Immature natural killer cell (primary cell): ENCODE measurements around the gene PBX1. TPM values are rescaled to one million over a fixed set of nuclear protein-coding genes. Genes with fewer than 3 reads are reported as not detected.

ENCODE experiments used
- DNase-seq, 3 donors: peaks; one replicate each; pipeline ENCODE4 v3.0.0; 2022; ENCODE audit warnings: mixed read lengths in 1 of 3
- H3K27ac Mint-ChIP-seq, 6 donors: one replicate each; pipeline ENCODE4 v1.8.0; 2020; ENCODE audit warnings: mixed read lengths in 6 of 6, mild to moderate bottlenecking in 5 of 6, inconsistent platforms in 4 of 6, moderate library complexity in 3 of 6
- H3K27me3 Mint-ChIP-seq, 3 donors: one replicate each; pipeline ENCODE4 v1.8.0; 2020 to 2021; ENCODE audit warnings: low read depth in 3 of 3, mild to moderate bottlenecking in 3 of 3, mixed read lengths in 3 of 3, moderate library complexity in 3 of 3, inconsistent platforms in 1 of 3
- H3K36me3 Mint-ChIP-seq, 3 donors: one replicate each; pipeline ENCODE4 v1.8.0; 2020; ENCODE audit warnings: mixed read lengths in 3 of 3, inconsistent platforms in 2 of 3, mild to moderate bottlenecking in 2 of 3
- H3K4me1 Mint-ChIP-seq, 2 donors: one replicate each; pipeline ENCODE4 v1.8.0; 2020; ENCODE audit warnings: inconsistent platforms in 2 of 2, mild to moderate bottlenecking in 2 of 2, mixed read lengths in 2 of 2, moderate library complexity in 1 of 2
- H3K4me3 Mint-ChIP-seq, 5 donors: one replicate each; pipeline ENCODE4 v1.8.0; 2020; ENCODE audit warnings: mild to moderate bottlenecking in 5 of 5, mixed read lengths in 5 of 5, inconsistent platforms in 3 of 5, moderate library complexity in 3 of 5
- H3K9me3 Mint-ChIP-seq, 6 donors: one replicate each; pipeline ENCODE4 v1.8.0; 2020; ENCODE audit warnings: mild to moderate bottlenecking in 6 of 6, mixed read lengths in 6 of 6, inconsistent platforms in 4 of 6, moderate library complexity in 3 of 6
- polyA plus RNA-seq, 3 donors: library from polyadenylated mRNA; unstranded; fragments of 300-500 nt; fragmentation: Illumina TruSeq; gene quantifications; one replicate each; pipeline ENCODE4 v1.2.3, GENCODE V29; 2021

The PBX1 gene
- polyA plus RNA-seq, 3 donors from 2014 or later: 0.40 to 0.72 TPM; not detected in 1

DNA sequence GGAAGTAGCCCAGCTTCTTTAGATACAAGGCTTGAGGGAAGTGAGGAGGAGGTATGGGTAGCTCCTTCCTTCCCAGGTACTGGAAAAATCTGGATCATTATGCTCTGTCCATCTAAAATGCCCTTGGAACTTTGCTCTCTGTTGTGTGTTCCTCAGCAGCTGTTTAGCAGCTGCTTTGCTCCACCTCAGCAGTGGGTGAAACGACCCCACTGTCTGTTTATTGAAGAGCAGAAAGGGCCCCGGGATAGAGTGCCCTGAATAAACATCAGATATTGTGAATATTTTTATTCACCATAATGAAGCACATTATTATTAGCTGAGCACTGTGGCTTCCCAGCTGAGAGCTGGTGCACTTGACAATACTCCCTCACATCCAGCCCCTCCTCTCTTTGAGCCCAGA lies 237.9 kb downstream of the PBX1 start:
- no peaks in the 10 kb centered on the region for H3K9me3 Mint-ChIP-seq
- no peaks in the 10 kb centered on the region for H3K36me3 Mint-ChIP-seq
- H3K4me3 Mint-ChIP-seq: no peak overlapping the region
- no peak for DNase-seq
- H3K4me1 Mint-ChIP-seq: no peaks in the 10 kb centered on the region
- H3K27me3 Mint-ChIP-seq: peaks cover 5 to 10% (median 7%) of the 10 kb centered on the region in 3 donors
- no peak overlapping the region for H3K27ac Mint-ChIP-seq

GRCh38 chr1:164801246-164801731 lies 242.3 kb downstream of the PBX1 start:
- DNase-seq: no peak
- no peaks in the 10 kb centered on the region for H3K36me3 Mint-ChIP-seq
- peaks cover 6 to 10% of the 10 kb centered on the region in 2 donors for H3K4me1 Mint-ChIP-seq
- H3K9me3 Mint-ChIP-seq: no peaks in the 10 kb centered on the region
- no peak overlapping the region for H3K27ac Mint-ChIP-seq
- no peak overlapping the region for H3K4me3 Mint-ChIP-seq
- peaks cover 0 to 7% (median 5%) of the 10 kb centered on the region in 3 donors for H3K27me3 Mint-ChIP-seq

- Mint-ChIP-seq H3K9me3 (no peaks in the 10 kb centered on the region), H3K36me3 (no peaks in the 10 kb centered on the region), H3K27ac (no peak overlapping the region), H3K4me1 (peaks cover 6 to 10% of the 10 kb centered on the region in 2 donors), H3K4me3 (no peak overlapping the region), H3K27me3 (peaks cover 0 to 7% (median 5%) of the 10 kb centered on the region in 3 donors)
- DNase-seq: no peak
Measured at GRCh38 chr1:164801791-164802502, 243.0 kb downstream of the PBX1 start.

DNA sequence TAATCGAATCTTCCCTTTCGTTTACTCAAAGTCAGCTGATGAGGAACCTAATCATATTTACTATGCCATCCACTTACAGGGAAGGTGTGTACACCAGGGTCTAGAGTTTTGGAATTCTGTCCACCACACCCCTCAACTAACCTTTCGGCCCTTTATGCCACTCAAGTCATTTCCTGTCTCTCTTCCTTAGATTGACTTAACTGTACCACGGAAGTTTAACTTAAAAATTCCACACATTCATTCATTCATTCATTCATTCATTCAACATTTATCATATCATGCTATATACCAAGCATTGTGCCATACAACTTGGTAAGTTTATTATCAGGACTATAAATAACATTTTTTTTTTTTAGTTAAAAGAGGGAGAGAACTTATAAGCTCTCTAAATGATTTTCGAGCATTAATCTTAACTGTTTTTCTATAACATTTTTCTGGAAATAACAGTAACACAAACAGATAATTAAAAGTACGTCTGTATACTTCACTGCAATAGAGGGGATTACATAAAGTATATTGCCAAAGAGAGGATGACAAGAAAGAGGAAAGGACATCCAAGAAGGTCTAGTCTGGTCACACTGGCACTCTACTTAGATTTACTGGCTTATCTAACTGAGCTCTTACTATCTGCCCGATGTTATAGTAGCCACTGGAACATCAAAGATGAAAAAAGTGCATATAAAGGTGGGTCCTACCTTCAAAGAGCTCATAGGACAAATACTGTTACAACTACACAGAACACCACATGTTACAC lies 243.7 kb downstream of the PBX1 start:
- Mint-ChIP-seq H3K27ac (no peak overlapping the region), H3K27me3 (peaks cover 0 to 7% (median 5%) of the 10 kb centered on the region in 3 donors), H3K4me1 (peaks cover 6 to 10% of the 10 kb centered on the region in 2 donors), H3K36me3 (no peaks in the 10 kb centered on the region), H3K4me3 (no peak overlapping the region), H3K9me3 (no peaks in the 10 kb centered on the region)
- DNase-seq: no peak

DNA sequence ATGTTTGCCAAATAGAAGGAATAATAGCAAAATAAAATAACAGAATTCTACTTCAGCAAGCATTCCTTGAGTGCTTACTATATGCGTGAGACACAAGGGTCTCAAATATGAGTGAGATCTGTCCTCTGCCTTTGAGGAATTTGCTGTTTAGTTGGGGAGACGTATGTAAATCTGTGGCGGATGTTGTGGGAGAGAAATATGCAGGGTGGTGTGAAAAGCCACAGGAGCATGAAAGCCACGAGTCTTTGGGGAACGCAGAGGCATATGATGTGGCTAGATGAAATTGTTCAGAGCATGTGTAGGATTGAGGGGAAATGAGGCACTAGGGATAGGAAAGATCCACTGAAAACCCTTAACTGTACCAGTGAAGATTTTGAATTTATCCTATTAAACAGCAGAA lies 244.4 kb downstream of the PBX1 start:
- Mint-ChIP-seq H3K36me3 (no peaks in the 10 kb centered on the region), H3K27me3 (peaks cover 0 to 7% (median 5%) of the 10 kb centered on the region in 3 donors), H3K4me1 (peaks cover 6 to 10% of the 10 kb centered on the region in 2 donors), H3K4me3 (peak overlapping the region in 1 of 5 donors; percentile 1), H3K27ac (no peak overlapping the region), H3K9me3 (no peaks in the 10 kb centered on the region)
- peak in 1 of 3 donors; percentile 9 for DNase-seq

DNA sequence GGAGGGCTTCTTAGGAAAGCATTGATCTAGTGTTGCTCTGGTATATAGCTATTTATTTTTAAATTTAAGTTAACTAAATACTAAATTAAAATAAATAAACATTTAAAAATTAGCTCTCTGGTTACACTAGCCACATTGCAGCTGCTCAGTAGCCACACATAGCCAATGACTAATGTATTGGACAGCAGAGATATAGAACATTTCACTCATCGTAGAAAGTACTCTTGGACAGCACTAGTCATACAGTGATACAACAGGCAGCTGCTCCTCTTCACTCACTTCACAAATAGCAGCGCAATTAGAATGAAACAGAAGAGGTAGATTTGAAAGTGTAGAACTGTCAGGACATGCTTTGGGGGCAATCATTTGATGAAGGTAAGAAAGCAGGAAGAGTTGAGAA lies 245.4 kb downstream of the PBX1 start:
- no peak for DNase-seq
- Mint-ChIP-seq H3K9me3 (no peaks in the 10 kb centered on the region), H3K27me3 (peaks cover 0 to 7% (median 6%) of the 10 kb centered on the region in 3 donors), H3K27ac (no peak overlapping the region), H3K4me1 (peaks cover 6 to 10% of the 10 kb centered on the region in 2 donors), H3K4me3 (no peak overlapping the region), H3K36me3 (peaks cover 0 to 3% (median 0%) of the 10 kb centered on the region in 3 donors)

DNA sequence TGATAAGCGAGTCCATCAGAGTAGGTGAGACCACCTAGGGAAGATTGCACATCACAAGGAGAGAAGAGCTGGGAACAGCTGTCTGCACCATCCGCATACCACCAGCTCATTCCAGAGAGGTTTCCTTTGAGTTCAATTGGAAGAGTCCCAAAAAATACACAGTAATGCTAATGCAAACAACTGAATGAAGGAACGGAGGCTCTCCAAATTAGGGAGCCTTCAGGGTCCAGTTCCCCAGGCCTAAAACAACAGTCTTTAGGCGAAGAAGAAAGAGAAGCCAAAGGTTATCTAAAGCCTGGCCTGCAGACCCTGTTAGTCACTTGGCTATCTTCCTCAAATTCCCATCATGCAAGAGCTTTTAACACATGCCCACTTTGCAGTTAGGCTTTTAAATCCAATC lies 246.4 kb downstream of the PBX1 start:
- peaks cover 0 to 3% (median 0%) of the 10 kb centered on the region in 3 donors for H3K36me3 Mint-ChIP-seq
- H3K4me1 Mint-ChIP-seq: peaks cover 6 to 10% of the 10 kb centered on the region in 2 donors
- no peaks in the 10 kb centered on the region for H3K9me3 Mint-ChIP-seq
- no peak overlapping the region for H3K27ac Mint-ChIP-seq
- no peak overlapping the region for H3K4me3 Mint-ChIP-seq
- DNase-seq: no peak
- peaks cover 0 to 11% (median 6%) of the 10 kb centered on the region in 3 donors for H3K27me3 Mint-ChIP-seq

- DNase-seq: no peak
- Mint-ChIP-seq H3K4me3 (no peak overlapping the region), H3K36me3 (peaks cover 0 to 3% (median 0%) of the 10 kb centered on the region in 3 donors), H3K9me3 (no peaks in the 10 kb centered on the region), H3K27ac (no peak overlapping the region), H3K27me3 (peaks cover 0 to 8% (median 1%) of the 10 kb centered on the region in 3 donors), H3K4me1 (peaks cover 6 to 10% of the 10 kb centered on the region in 2 donors)
Measured at GRCh38 chr1:164806531-164806930, 247.5 kb downstream of the PBX1 start.

- DNase-seq: no peak
- no peak overlapping the region for H3K27ac Mint-ChIP-seq
- H3K4me3 Mint-ChIP-seq: no peak overlapping the region
- H3K4me1 Mint-ChIP-seq: no peaks in the 10 kb centered on the region
- H3K36me3 Mint-ChIP-seq: peaks cover 0 to 3% (median 0%) of the 10 kb centered on the region in 3 donors
- peaks cover 1 to 3% (median 2%) of the 10 kb centered on the region in 3 donors for H3K27me3 Mint-ChIP-seq
- H3K9me3 Mint-ChIP-seq: peaks cover 0 to 2% (median 0%) of the 10 kb centered on the region in 6 donors
Measured at GRCh38 chr1:164813776-164814175, 254.8 kb downstream of the PBX1 start.

- H3K27me3 Mint-ChIP-seq: peaks cover 2% of the 10 kb centered on the region in 3 donors
- no peaks in the 10 kb centered on the region for H3K36me3 Mint-ChIP-seq
- no peak overlapping the region for H3K4me3 Mint-ChIP-seq
- peaks cover 0 to 6% (median 0%) of the 10 kb centered on the region in 6 donors for H3K9me3 Mint-ChIP-seq
- no peak for DNase-seq
- no peaks in the 10 kb centered on the region for H3K4me1 Mint-ChIP-seq
- H3K27ac Mint-ChIP-seq: no peak overlapping the region
Measured at GRCh38 chr1:164821648-164822047, 262.7 kb downstream of the PBX1 start.

- Mint-ChIP-seq H3K36me3 (no peaks in the 10 kb centered on the region), H3K27me3 (peaks cover 2 to 4% (median 2%) of the 10 kb centered on the region in 3 donors), H3K4me3 (no peak overlapping the region), H3K9me3 (peaks cover 0 to 6% (median 0%) of the 10 kb centered on the region in 6 donors), H3K4me1 (no peaks in the 10 kb centered on the region), H3K27ac (no peak overlapping the region)
- DNase-seq: no peak
Measured at GRCh38 chr1:164823486-164824279, 264.7 kb downstream of the PBX1 start.

- Mint-ChIP-seq H3K36me3 (no peaks in the 10 kb centered on the region), H3K9me3 (peaks cover 0 to 6% (median 0%) of the 10 kb centered on the region in 6 donors), H3K27ac (no peak overlapping the region), H3K27me3 (peaks cover 2 to 4% (median 2%) of the 10 kb centered on the region in 3 donors), H3K4me3 (no peak overlapping the region), H3K4me1 (no peaks in the 10 kb centered on the region)
- no peak for DNase-seq
Measured at GRCh38 chr1:164824542-164824941, 265.6 kb downstream of the PBX1 start.

DNA sequence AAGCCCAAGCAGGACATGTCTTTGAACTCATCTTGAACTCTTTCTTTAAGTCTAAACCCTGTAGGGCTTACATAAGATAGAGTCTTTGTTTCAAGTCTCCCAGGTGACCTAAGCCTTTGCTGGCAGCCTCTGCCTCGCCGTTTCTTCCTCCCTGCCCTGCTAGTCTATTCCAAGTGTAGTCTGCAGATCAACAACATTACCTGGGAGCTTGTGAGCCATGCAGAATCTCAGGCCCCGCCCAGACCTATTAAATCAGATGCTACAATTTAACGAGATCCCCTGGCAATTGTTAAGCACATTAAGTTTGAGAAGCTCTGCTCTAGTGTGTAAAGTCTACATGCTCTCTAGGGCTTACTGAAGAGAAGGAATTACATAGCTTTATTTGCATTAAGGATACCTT lies 271.6 kb downstream of the PBX1 start:
- DNase-seq: no peak
- H3K27ac Mint-ChIP-seq: no peak overlapping the region
- H3K27me3 Mint-ChIP-seq: peaks cover 0 to 2% (median 2%) of the 10 kb centered on the region in 3 donors
- no peaks in the 10 kb centered on the region for H3K4me1 Mint-ChIP-seq
- H3K36me3 Mint-ChIP-seq: no peaks in the 10 kb centered on the region
- peaks cover 0 to 2% (median 0%) of the 10 kb centered on the region in 6 donors for H3K9me3 Mint-ChIP-seq
- no peak overlapping the region for H3K4me3 Mint-ChIP-seq
